GM13977 (cell line): Measurements from ENCODE around the gene CRMP1.

Experiments used
- DNase-seq: peaks from one replicate; pipeline ENCODE4 v3.0.0; 2012; ENCODE audit warnings: low spot score
- in situ Hi-C: fragments of 300-500 bp; cut with MboI; formaldehyde crosslinking; loops from one replicate; pipeline ENCODE4 v1.12.0; 2022; ENCODE audit warnings: low sequenced_read_pairs, low pct_unique_long_range_greater_than_20kb, mixed read lengths, inconsistent platforms; ENCODE audit not compliant: unreplicated experiment
- TF ChIP-seq, protein P1 (sequence below): IDR thresholded peaks from 2 replicates; pipeline ENCODE4 v1.5.1; 2012; ENCODE audit warnings: mild to moderate bottlenecking, control low read depth; ENCODE audit not compliant: insufficient read depth; ENCODE audit errors: extremely low read depth, missing control alignments

The CRMP1 gene

GRCh38 chr4:5887361-5888221, 5.3 kb downstream of the CRMP1 start:
- in situ Hi-C loops: no loop called here
- no peak for DNase-seq
- TF ChIP-seq, protein P1, sequence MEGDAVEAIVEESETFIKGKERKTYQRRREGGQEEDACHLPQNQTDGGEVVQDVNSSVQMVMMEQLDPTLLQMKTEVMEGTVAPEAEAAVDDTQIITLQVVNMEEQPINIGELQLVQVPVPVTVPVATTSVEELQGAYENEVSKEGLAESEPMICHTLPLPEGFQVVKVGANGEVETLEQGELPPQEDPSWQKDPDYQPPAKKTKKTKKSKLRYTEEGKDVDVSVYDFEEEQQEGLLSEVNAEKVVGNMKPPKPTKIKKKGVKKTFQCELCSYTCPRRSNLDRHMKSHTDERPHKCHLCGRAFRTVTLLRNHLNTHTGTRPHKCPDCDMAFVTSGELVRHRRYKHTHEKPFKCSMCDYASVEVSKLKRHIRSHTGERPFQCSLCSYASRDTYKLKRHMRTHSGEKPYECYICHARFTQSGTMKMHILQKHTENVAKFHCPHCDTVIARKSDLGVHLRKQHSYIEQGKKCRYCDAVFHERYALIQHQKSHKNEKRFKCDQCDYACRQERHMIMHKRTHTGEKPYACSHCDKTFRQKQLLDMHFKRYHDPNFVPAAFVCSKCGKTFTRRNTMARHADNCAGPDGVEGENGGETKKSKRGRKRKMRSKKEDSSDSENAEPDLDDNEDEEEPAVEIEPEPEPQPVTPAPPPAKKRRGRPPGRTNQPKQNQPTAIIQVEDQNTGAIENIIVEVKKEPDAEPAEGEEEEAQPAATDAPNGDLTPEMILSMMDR: no peak

DNA sequence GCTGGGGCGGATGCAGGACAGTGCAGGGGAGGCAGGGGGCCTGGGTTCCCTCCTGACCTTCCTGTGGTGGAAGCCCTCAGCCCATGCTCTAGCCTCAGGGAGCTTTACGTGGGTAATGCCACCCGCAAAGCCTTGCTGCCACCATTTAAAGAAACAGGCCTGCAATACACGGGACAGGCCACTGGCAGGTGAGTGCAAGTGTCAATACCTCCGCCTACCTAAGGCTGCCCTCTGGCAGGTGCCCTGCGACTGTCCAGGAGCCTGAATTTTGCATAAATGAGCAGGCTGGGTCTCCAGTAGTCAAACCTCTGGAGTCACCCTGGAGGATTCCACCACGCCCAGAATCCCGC, 5.9 kb downstream of the CRMP1 start:
- no peak for DNase-seq
- TF ChIP-seq, protein P1: no peak
- in situ Hi-C loops: no loop called here

- no peak for DNase-seq
- TF ChIP-seq, protein P1: no peak
- in situ Hi-C loops: no loop called here
Observed at GRCh38 chr4:5885733-5886132, 7.2 kb downstream of the CRMP1 start.

DNA sequence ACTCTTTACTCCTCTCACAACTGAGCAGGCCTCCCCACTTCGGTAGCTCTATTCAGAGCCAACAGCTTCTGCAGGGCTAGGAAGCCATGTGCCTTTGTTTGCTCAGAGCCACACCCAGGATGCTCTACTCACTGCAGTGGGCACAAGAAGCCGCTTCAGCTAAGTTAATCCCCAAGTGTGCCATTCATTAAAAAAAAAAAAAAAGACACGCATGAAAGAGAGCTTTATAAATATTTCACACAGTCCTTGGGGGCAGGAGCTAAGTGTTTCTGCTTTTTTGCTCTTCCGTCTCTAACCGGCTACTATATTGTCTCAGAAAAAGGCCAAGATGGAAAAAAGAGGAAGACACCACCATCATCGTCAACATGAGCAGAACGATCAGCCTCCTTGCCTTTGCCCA, 8.1 kb downstream of the CRMP1 start:
- DNase-seq: no peak
- TF ChIP-seq, protein P1: no peak
- in situ Hi-C loops: no loop called here

GRCh38 chr4:5883916-5884315, 9.0 kb downstream of the CRMP1 start:
- in situ Hi-C loops: no loop called here
- DNase-seq: no peak

DNA sequence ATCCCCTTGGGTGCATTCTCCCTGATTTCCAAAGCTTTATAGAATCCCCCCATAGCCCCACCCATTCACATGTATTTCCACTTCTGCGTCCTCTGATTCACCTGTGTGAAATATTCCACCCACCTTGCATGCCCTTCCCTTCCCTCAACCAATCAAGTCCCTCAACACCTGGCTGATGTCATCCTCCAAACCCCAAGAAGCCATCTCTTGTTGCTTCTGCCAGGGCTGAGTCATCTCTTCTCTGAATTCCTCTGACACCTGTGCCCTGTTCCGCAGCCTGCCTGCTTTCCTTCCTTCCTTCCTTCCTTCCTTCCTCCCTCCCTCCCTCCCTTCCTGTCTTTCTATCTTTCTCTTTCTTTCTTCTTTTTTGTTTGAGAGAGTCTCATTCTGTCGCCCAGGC, 9.9 kb downstream of the CRMP1 start:
- in situ Hi-C loops: no loop called here
- DNase-seq: no peak
- TF ChIP-seq, protein P1: no peak

More at GRCh38 chr4:5883916-5884315, 9.0 kb downstream of the CRMP1 start:
- TF ChIP-seq, protein P1: no peak
